ENCODE results near the gene SIRT7. TPM values are rescaled to one million over a fixed set of nuclear protein-coding genes. Genes with fewer than 3 reads are reported as not detected.

SIRT7 gene
- total RNA-seq, 1 experiment from 2014 or later: 8.7 TPM

GRCh38 chr17:81865358-81865732 is 52.6 kb downstream of the SIRT7 start:
- no peak for DNase-seq (ENCODE audit: low spot score)

- no peak for DNase-seq (ENCODE audit: low spot score)
Observed at GRCh38 chr17:81863833-81864768, 53.9 kb downstream of the SIRT7 start.

GRCh38 chr17:81863123-81863675 is 54.8 kb downstream of the SIRT7 start:
- DNase-seq (ENCODE audit: low spot score): no peak

Other genes starting within 250 kb of the SIRT7 start
- gene ARL16, start 234.4 kb downstream of the SIRT7 start, total RNA-seq (2014; rRNA removed; shearing (Covaris generic)): 31.1 and 47.5 TPM in 2 replicates
- 26.6 and 38.3 TPM in 2 replicates for gene HGS, start 234.2 kb downstream of the SIRT7 start, total RNA-seq (2014; rRNA removed; shearing (Covaris generic))
- 16.9 and 21.9 TPM in 2 replicates for gene MRPL12, start 214.8 kb downstream of the SIRT7 start, total RNA-seq (2014; rRNA removed; shearing (Covaris generic))
- 51.6 and 77.0 TPM in 2 replicates for gene SLC25A10, start 205.9 kb downstream of the SIRT7 start, total RNA-seq (2014; rRNA removed; shearing (Covaris generic))
- not detected in 2 replicates for gene GCGR, start 114.0 kb downstream of the SIRT7 start, total RNA-seq (2014; rRNA removed; shearing (Covaris generic))
- gene MCRIP1, start 84.9 kb downstream of the SIRT7 start, total RNA-seq (2014; rRNA removed; shearing (Covaris generic)): 13.7 and 14.9 TPM in 2 replicates
- not detected in 2 replicates for gene PPP1R27, start 83.1 kb downstream of the SIRT7 start, total RNA-seq (2014; rRNA removed; shearing (Covaris generic))
- gene P4HB, start 57.6 kb downstream of the SIRT7 start, total RNA-seq (2014; rRNA removed; shearing (Covaris generic)): 921 and 1,439 TPM in 2 replicates
- gene ARHGDIA, start 46.8 kb downstream of the SIRT7 start, total RNA-seq (2014; rRNA removed; shearing (Covaris generic)): 78.2 and 78.9 TPM in 2 replicates
- 149 and 166 TPM in 2 replicates for gene ALYREF, start 26.6 kb downstream of the SIRT7 start, total RNA-seq (2014; rRNA removed; shearing (Covaris generic))
- gene ANAPC11, start 26.5 kb downstream of the SIRT7 start, total RNA-seq (2014; rRNA removed; shearing (Covaris generic)): 189 and 222 TPM in 2 replicates
- gene NPB, start 15.9 kb downstream of the SIRT7 start, total RNA-seq (2014; rRNA removed; shearing (Covaris generic)): 0.04 TPM in 1 of 2 replicates, not detected in the other
- 34.7 and 39.0 TPM in 2 replicates for gene PCYT2, start 6.8 kb downstream of the SIRT7 start, total RNA-seq (2014; rRNA removed; shearing (Covaris generic))
- gene MAFG, start 9.6 kb upstream of the SIRT7 start, total RNA-seq (2014; rRNA removed; shearing (Covaris generic)): 8.7 and 9.3 TPM in 2 replicates
- gene PYCR1, start 19.1 kb upstream of the SIRT7 start, total RNA-seq (2014; rRNA removed; shearing (Covaris generic)): 92.4 and 128 TPM in 2 replicates
- gene MYADML2, start 29.1 kb upstream of the SIRT7 start, total RNA-seq (2014; rRNA removed; shearing (Covaris generic)): not detected in 2 replicates
- gene NOTUM, start 43.0 kb upstream of the SIRT7 start, total RNA-seq (2014; rRNA removed; shearing (Covaris generic)): 0.06 and 0.45 TPM in 2 replicates
- gene ASPSCR1, start 59.5 kb upstream of the SIRT7 start, total RNA-seq (2014; rRNA removed; shearing (Covaris generic)): 24.9 and 32.5 TPM in 2 replicates
- 86.2 and 88.7 TPM in 2 replicates for gene CENPX, start 104.7 kb upstream of the SIRT7 start, total RNA-seq (2014; rRNA removed; shearing (Covaris generic))
- 7.3 and 11.3 TPM in 2 replicates for gene LRRC45, start 105.1 kb upstream of the SIRT7 start, total RNA-seq (2014; rRNA removed; shearing (Covaris generic))
- gene RAC3, start 113.5 kb upstream of the SIRT7 start, total RNA-seq (2014; rRNA removed; shearing (Covaris generic)): 15.1 and 21.6 TPM in 2 replicates
- 99.5 and 107 TPM in 2 replicates for gene DCXR, start 119.5 kb upstream of the SIRT7 start, total RNA-seq (2014; rRNA removed; shearing (Covaris generic))
- 9.1 and 9.9 TPM in 2 replicates for gene RFNG, start 133.6 kb upstream of the SIRT7 start, total RNA-seq (2014; rRNA removed; shearing (Covaris generic))
- gene GPS1, start 133.7 kb upstream of the SIRT7 start, total RNA-seq (2014; rRNA removed; shearing (Covaris generic)): 108 TPM in 2 replicates
- gene DUS1L, start 147.6 kb upstream of the SIRT7 start, total RNA-seq (2014; rRNA removed; shearing (Covaris generic)): 44.9 and 64.5 TPM in 2 replicates
- 36.7 and 48.7 TPM in 2 replicates for gene FASN, start 180.1 kb upstream of the SIRT7 start, total RNA-seq (2014; rRNA removed; shearing (Covaris generic))

Measured in H4 (cell line).